Neural progenitor cell (in vitro differentiated cells): ENCODE results near the gene WDFY2. TPM values are rescaled to one million over a fixed set of nuclear protein-coding genes. Genes with fewer than 3 reads are reported as not detected.
"Not testable (repeated sequence)": the region's sequence is repeated elsewhere in the genome, so short reads cannot be mapped to it uniquely, and the experiment has no call there.

Experiments
- DNase-seq: peaks from one replicate; pipeline ENCODE4 v3.0.0-alpha.2; 2016; ENCODE audit warnings: low spot score
- H2AFZ ChIP-seq: fragments of 200-600 bp; sonication (generic); replicated peaks from 2 replicates; pipeline ENCODE4 v1.6.1; 2016; ENCODE audit warnings: antibody characterized with exemption
- H3F3A ChIP-seq: fragments of 200-600 bp; sonication (generic); 2 replicates; pipeline ENCODE4 v1.6.1; 2016; ENCODE audit warnings: antibody characterized with exemption, low read depth
- H3K27ac ChIP-seq: fragments of 200-600 bp; sonication (generic); 2 replicates; pipeline ENCODE4 v1.5.1; 2016; ENCODE audit warnings: mild to moderate bottlenecking
- H3K27me3 ChIP-seq: fragments of 200-600 bp; sonication (generic); 2 replicates; pipeline ENCODE4 v1.6.1; 2016; ENCODE audit warnings: mild to moderate bottlenecking, moderate library complexity
- H3K36me3 ChIP-seq: fragments of 200-600 bp; sonication (generic); 2 replicates; pipeline ENCODE4 v1.5.1; 2016
- H3K4me1 ChIP-seq: fragments of 200-600 bp; sonication (generic); 2 replicates; pipeline ENCODE4 v1.6.1; 2016; ENCODE audit warnings: mixed run types
- H3K4me2 ChIP-seq: fragments of 200-600 bp; sonication (generic); 2 replicates; pipeline ENCODE4 v1.6.1; 2016
- H3K4me3 ChIP-seq: fragments of 200-600 bp; sonication (generic); 2 replicates; pipeline ENCODE4 v1.5.1; 2016
- H3K79me2 ChIP-seq: fragments of 200-600 bp; sonication (generic); 2 replicates; pipeline ENCODE4 v1.6.1; 2016; ENCODE audit warnings: low read depth
- H3K9ac ChIP-seq: fragments of 200-600 bp; sonication (generic); 2 replicates; pipeline ENCODE4 v1.6.1; 2016
- H3K9me3 ChIP-seq: fragments of 200-600 bp; sonication (generic); 2 replicates; pipeline ENCODE4 v1.5.1; 2016; ENCODE audit warnings: low read depth
- H4K20me1 ChIP-seq: fragments of 200-600 bp; sonication (generic); 2 replicates; pipeline ENCODE4 v1.6.1; 2016; ENCODE audit warnings: low read depth
- H3K27ac Mint-ChIP-seq: 3 replicates; pipeline ENCODE4 v1.8.0; 2021; ENCODE audit warnings: mixed read lengths
- H3K27me3 Mint-ChIP-seq: 2 replicates; pipeline ENCODE4 v1.8.0; 2022; ENCODE audit warnings: low read depth, mild to moderate bottlenecking, inconsistent platforms, moderate library complexity, mixed read lengths; ENCODE audit not compliant: insufficient read depth
- H3K36me3 Mint-ChIP-seq: 3 replicates; pipeline ENCODE4 v1.8.0; 2021; ENCODE audit warnings: mixed read lengths
- H3K4me1 Mint-ChIP-seq: 3 replicates; pipeline ENCODE4 v1.8.0; 2021; ENCODE audit warnings: mixed read lengths
- H3K4me3 Mint-ChIP-seq: 3 replicates; pipeline ENCODE4 v1.8.0; 2021; ENCODE audit warnings: mild to moderate bottlenecking, moderate library complexity, mixed read lengths
- H3K9me3 Mint-ChIP-seq: 3 replicates; pipeline ENCODE4 v1.8.0; 2020; ENCODE audit warnings: mixed read lengths
- EZH2 ChIP-seq: fragments of 200-600 bp; sonication (generic); IDR thresholded peaks from 2 replicates; pipeline ENCODE4 v1.6.1; 2017; ENCODE audit warnings: antibody characterized with exemption, mild to moderate bottlenecking, moderate library complexity
- EZH2phosphoT487 ChIP-seq: fragments of 200-600 bp; sonication (generic); IDR thresholded peaks from 2 replicates; pipeline ENCODE4 v1.6.1; 2017; ENCODE audit warnings: antibody characterized with exemption
- total RNA-seq: library from RNA; depleted of rRNA; stranded (reverse); fragments of >200 nt; gene quantifications from 2 replicates; pipeline ENCODE4 v1.2.3, GENCODE V29; 2015; ENCODE audit warnings: low replicate concordance
- TF ChIP-seq, protein P1 (sequence below): fragments of 200-600 bp; sonication (generic); IDR thresholded peaks from 2 replicates; pipeline ENCODE4 v1.5.1; 2017; ENCODE audit warnings: antibody characterized with exemption, mild to moderate bottlenecking

The WDFY2 gene
- total RNA-seq, 1 donor from 2014 or later = 18.3 TPM

DNA sequence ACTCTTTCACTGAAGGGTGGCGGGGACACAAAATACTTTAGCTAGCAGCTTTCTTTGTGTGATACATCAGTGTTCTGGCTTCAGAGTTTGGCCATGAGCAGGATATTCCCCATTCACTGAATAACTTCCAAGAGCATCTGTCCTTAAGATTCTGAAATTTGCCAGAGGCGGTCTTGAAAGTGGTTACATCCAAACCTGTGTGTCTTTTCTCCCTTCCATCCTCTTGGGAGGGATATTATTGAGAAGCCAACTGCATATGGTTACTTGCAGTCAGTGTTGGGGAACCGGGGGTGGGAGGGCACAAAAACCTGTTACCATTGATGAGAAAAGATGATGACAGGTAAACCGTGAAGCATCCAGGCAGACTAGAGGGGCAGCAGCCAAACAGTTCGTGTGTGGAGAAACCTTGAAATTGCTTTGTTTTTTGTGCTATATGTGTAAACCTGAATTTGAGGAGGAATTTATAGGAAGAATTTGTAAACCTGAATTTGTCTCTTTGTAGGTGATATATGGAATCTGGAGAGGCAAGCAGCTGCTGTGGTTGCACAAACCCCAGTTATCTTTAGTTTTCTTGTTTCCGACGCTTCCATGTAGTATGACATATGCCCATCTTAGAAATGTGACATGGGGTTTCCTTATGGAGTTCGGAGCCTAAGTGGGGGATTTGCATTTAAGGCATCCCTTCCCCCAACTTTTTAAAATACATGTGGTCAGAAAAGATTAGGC lies 104.8 kb downstream of the WDFY2 start:
- no peaks in the 10 kb centered on the region for H3K27me3 ChIP-seq
- H4K20me1 ChIP-seq = peaks cover 12% of the 10 kb centered on the region
- DNase-seq = no peak
- no peaks in the 10 kb centered on the region for H3K36me3 ChIP-seq
- no peak overlapping the region for H3K4me3 ChIP-seq
- no peaks in the 10 kb centered on the region for H3K36me3 Mint-ChIP-seq
- peaks cover 30% of the 10 kb centered on the region for H3K79me2 ChIP-seq
- no peak overlapping the region for H3K4me2 ChIP-seq
- H3K27ac ChIP-seq = no peak overlapping the region
- peaks cover 5% of the 10 kb centered on the region for H3K9me3 Mint-ChIP-seq
- no peak for TF ChIP-seq EZH2phosphoT487
- peaks cover 25% of the 10 kb centered on the region for H3K4me1 ChIP-seq
- H3K27ac Mint-ChIP-seq = peak overlapping the region; percentile 48
- H3K9me3 ChIP-seq = no peaks in the 10 kb centered on the region
- no peak overlapping the region for H3K4me3 Mint-ChIP-seq
- H3K27me3 Mint-ChIP-seq = no peaks in the 10 kb centered on the region
- H3K4me1 Mint-ChIP-seq = peaks cover 22% of the 10 kb centered on the region
- H3K9ac ChIP-seq = no peak overlapping the region
- H2AFZ ChIP-seq = no peak overlapping the region
- peaks cover 12% of the 10 kb centered on the region for H3F3A ChIP-seq

DNA sequence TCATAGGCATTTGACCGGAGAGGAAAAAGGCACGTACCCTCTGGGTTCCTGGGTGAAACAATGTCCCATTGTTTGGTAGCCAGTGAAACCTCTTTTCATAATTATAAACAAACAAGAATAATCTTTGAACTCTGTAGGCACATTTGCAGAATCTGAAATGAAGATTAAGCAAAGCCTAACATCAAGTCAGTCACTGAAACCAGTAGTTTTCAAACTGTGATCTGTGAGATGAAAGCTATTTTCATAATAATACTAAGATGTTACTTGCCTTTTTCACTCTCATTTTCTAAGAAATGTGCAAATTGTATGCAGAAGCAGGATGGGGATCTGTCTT lies 105.4 kb downstream of the WDFY2 start:
- H3K9ac ChIP-seq = no peak overlapping the region
- H3F3A ChIP-seq = peaks cover 12% of the 10 kb centered on the region
- H3K36me3 ChIP-seq = no peaks in the 10 kb centered on the region
- no peak overlapping the region for H3K4me3 Mint-ChIP-seq
- H2AFZ ChIP-seq = no peak overlapping the region
- peaks cover 25% of the 10 kb centered on the region for H3K4me1 ChIP-seq
- no peaks in the 10 kb centered on the region for H3K27me3 ChIP-seq
- no peaks in the 10 kb centered on the region for H3K36me3 Mint-ChIP-seq
- no peaks in the 10 kb centered on the region for H3K27me3 Mint-ChIP-seq
- peaks cover 5% of the 10 kb centered on the region for H3K9me3 Mint-ChIP-seq
- H3K79me2 ChIP-seq = peaks cover 29% of the 10 kb centered on the region
- peak; percentile 27 for DNase-seq
- H3K4me1 Mint-ChIP-seq = peaks cover 22% of the 10 kb centered on the region
- no peak overlapping the region for H3K4me2 ChIP-seq
- no peaks in the 10 kb centered on the region for H3K9me3 ChIP-seq
- no peak overlapping the region for H3K27ac ChIP-seq
- no peak overlapping the region for H3K27ac Mint-ChIP-seq
- no peak overlapping the region for H3K4me3 ChIP-seq
- peaks cover 12% of the 10 kb centered on the region for H4K20me1 ChIP-seq
- TF ChIP-seq EZH2phosphoT487 (no peak), EZH2 (no peak)
- TF ChIP-seq, protein P1, sequence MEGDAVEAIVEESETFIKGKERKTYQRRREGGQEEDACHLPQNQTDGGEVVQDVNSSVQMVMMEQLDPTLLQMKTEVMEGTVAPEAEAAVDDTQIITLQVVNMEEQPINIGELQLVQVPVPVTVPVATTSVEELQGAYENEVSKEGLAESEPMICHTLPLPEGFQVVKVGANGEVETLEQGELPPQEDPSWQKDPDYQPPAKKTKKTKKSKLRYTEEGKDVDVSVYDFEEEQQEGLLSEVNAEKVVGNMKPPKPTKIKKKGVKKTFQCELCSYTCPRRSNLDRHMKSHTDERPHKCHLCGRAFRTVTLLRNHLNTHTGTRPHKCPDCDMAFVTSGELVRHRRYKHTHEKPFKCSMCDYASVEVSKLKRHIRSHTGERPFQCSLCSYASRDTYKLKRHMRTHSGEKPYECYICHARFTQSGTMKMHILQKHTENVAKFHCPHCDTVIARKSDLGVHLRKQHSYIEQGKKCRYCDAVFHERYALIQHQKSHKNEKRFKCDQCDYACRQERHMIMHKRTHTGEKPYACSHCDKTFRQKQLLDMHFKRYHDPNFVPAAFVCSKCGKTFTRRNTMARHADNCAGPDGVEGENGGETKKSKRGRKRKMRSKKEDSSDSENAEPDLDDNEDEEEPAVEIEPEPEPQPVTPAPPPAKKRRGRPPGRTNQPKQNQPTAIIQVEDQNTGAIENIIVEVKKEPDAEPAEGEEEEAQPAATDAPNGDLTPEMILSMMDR = no peak

DNA sequence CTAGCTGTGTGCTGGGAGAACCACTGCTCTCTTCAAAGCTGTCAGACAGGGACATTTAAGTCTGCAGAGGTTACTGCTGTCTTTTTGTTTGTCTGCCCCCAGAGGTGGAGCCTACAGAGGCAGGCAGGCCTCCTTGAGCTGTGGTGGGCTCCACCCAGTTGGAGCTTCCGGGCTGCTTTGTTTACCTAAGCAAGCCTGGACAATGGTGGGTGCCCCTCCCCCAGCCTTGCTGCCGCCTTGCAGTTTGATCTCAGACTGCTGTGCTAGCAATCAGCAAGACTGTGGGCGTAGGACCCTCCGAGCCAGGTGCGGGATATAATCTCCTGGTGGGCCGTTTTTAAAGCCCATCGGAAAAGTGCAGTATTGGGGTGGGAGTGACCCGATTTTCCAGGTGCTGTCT lies 111.4 kb downstream of the WDFY2 start:
- DNase-seq, H3K9ac ChIP-seq, H3K4me2 ChIP-seq, H3K36me3 ChIP-seq, H3K27ac ChIP-seq, H3K79me2 ChIP-seq, H3K27me3 Mint-ChIP-seq, H3K4me3 Mint-ChIP-seq, H3K27ac Mint-ChIP-seq, H3K27me3 ChIP-seq, H3K9me3 ChIP-seq, H3F3A ChIP-seq, H3K4me1 Mint-ChIP-seq, H3K4me1 ChIP-seq, H3K4me3 ChIP-seq, H2AFZ ChIP-seq, H4K20me1 ChIP-seq: not testable (repeated sequence)
- Mint-ChIP-seq H3K36me3 (peaks cover 11% of the 10 kb centered on the region), H3K9me3 (peaks cover 16% of the 10 kb centered on the region)

DNA sequence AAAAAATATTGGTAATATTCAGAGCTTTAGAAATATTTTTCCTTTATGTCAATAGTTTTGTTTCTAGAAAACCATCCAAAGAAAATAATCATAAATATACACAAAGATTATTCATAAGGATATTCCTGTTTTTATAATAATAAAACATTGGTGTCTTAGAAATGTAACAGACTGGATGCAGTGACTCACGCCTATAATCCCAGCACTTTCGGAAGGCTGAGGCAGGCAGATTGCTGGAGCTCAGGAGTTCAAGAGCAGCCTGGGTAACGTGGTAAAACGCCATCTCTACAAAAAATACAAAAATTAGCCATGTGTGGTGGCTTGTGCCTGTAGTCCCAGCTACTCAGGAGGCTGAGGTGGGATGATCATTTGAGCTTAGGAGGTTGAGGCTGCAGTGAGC lies 112.9 kb downstream of the WDFY2 start:
- peaks cover 9% of the 10 kb centered on the region for H3K79me2 ChIP-seq
- H3F3A ChIP-seq = no peaks in the 10 kb centered on the region
- no peak overlapping the region for H3K4me3 Mint-ChIP-seq
- H3K9ac ChIP-seq = no peak overlapping the region
- peaks cover 13% of the 10 kb centered on the region for H3K9me3 Mint-ChIP-seq
- DNase-seq = no peak
- H2AFZ ChIP-seq = no peak overlapping the region
- H3K27me3 Mint-ChIP-seq = no peaks in the 10 kb centered on the region
- H3K4me1 ChIP-seq = no peaks in the 10 kb centered on the region
- H3K4me3 ChIP-seq = no peak overlapping the region
- no peaks in the 10 kb centered on the region for H3K4me1 Mint-ChIP-seq
- peaks cover 11% of the 10 kb centered on the region for H3K36me3 Mint-ChIP-seq
- H3K27me3 ChIP-seq = no peaks in the 10 kb centered on the region
- H3K4me2 ChIP-seq = no peak overlapping the region
- H3K27ac Mint-ChIP-seq = no peak overlapping the region
- no peaks in the 10 kb centered on the region for H3K36me3 ChIP-seq
- H3K27ac ChIP-seq = no peak overlapping the region
- TF ChIP-seq EZH2 (no peak), EZH2phosphoT487 (no peak)
- TF ChIP-seq, protein P1 = no peak
- H3K9me3 ChIP-seq = no peaks in the 10 kb centered on the region
- no peaks in the 10 kb centered on the region for H4K20me1 ChIP-seq
